VCaP (cell line): ENCODE results near the gene RNF157.
A peak's percentile ranks its signal among the peaks of the same experiment; 100 is the strongest.

ENCODE experiments used
- H3K27ac ChIP-seq: fragments of 450-650 bp; 2 replicates; pipeline ENCODE4 v1.5.1; 2017
- TF ChIP-seq, protein P1 (sequence below): fragments of 450-650 bp; conservative IDR thresholded peaks from 2 replicates; pipeline ENCODE4 v1.5.1; 2017; ENCODE audit warnings: mild to moderate bottlenecking, moderate library complexity

RNF157 gene

GRCh38 chr17:76125922-76126321 lies 114.4 kb downstream of the RNF157 start:
- no peak overlapping the region for H3K27ac ChIP-seq
- TF ChIP-seq, protein P1, sequence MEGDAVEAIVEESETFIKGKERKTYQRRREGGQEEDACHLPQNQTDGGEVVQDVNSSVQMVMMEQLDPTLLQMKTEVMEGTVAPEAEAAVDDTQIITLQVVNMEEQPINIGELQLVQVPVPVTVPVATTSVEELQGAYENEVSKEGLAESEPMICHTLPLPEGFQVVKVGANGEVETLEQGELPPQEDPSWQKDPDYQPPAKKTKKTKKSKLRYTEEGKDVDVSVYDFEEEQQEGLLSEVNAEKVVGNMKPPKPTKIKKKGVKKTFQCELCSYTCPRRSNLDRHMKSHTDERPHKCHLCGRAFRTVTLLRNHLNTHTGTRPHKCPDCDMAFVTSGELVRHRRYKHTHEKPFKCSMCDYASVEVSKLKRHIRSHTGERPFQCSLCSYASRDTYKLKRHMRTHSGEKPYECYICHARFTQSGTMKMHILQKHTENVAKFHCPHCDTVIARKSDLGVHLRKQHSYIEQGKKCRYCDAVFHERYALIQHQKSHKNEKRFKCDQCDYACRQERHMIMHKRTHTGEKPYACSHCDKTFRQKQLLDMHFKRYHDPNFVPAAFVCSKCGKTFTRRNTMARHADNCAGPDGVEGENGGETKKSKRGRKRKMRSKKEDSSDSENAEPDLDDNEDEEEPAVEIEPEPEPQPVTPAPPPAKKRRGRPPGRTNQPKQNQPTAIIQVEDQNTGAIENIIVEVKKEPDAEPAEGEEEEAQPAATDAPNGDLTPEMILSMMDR, result no peak

DNA sequence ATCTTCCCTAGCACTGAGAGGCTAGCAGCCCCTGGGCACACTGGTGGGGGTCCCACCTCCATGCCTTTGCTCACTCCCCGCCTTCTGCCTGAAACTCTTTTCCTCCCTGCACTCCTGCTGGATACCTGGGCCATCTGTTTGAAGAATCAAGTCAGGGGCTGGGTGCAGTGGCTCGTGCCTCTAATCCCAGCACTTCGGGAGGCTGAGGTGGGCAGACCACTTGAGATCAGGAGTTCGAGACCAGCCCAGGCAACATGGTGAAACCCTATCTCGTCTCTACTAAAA lies 115.0 kb downstream of the RNF157 start:
- TF ChIP-seq, protein P1, result no peak
- H3K27ac ChIP-seq, result no peak overlapping the region

DNA sequence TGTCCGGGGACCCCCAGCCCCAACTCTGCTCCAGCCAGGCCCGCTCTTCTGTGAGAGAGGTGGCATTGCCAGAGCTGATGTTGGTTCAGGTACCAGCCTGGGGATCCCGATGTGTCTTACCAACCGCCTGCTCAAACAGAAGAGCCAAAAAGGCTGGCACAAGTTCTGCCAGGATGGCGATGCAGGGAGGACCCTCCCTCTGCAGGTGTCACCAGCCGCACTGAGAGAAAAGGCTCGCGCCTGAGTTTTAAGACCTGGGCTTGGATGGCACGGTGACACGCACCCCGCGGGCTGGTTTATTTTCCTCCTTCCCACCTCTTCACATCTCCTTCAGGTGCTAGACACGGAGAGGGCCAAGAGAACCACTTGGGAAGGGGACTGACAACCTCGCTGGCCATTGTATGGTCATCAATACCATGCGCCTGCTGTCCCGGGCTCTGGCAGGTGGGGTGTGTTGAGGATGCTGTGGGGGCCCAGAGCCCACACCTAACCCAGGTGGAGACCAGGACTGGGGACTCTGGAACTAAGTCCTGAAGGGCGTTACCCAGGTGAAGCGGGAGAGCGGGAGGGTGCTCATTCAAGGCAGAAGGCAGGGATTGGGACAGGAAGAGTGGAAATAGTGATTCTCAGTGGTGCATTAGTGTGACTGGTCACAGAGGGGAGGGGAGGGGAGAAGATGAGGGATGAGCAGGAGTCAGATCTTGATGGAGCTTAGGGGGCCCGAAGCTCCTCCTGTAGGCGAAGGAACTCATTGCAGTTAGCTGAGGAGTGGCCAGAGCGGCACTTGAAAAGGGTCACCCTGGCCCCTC lies 115.5 kb downstream of the RNF157 start:
- TF ChIP-seq, protein P1, result no peak

GRCh38 chr17:76123749-76124581 lies 116.3 kb downstream of the RNF157 start:
- H3K27ac ChIP-seq, result no peak overlapping the region; the same call in 1 of the 2 replicates
- TF ChIP-seq, protein P1, result no peak

More for the DNA sequence above, 115.5 kb downstream of the RNF157 start:
- H3K27ac ChIP-seq, result no peak overlapping the region

GRCh38 chr17:76123191-76123499 lies 117.1 kb downstream of the RNF157 start:
- no peak overlapping the region for H3K27ac ChIP-seq
- TF ChIP-seq, protein P1, result no peak

- TF ChIP-seq, protein P1, result no peak
- no peak overlapping the region; the same call in 1 of the 2 replicates for H3K27ac ChIP-seq
Measured at GRCh38 chr17:76122431-76123190, 117.7 kb downstream of the RNF157 start.

- peak overlapping the region; percentile 29; the same call in 1 of the 2 replicates for H3K27ac ChIP-seq
- TF ChIP-seq, protein P1, result no peak
Measured at GRCh38 chr17:76121932-76122430, 118.3 kb downstream of the RNF157 start.
